Activated CD4-positive, alpha-beta T cell treated with anti-CD3 and anti-CD28 coated beads for 48 hours (primary cell): ENCODE data around the gene ACER3.
A peak's percentile ranks its signal among the peaks of the same experiment; 100 is the strongest.
"Not testable (repeated sequence)": the region's sequence is repeated elsewhere in the genome, so short reads cannot be mapped to it uniquely, and the experiment has no call there.

Experiments
- DNase-seq: peaks from one replicate; pipeline ENCODE4 v3.0.0-alpha.2; 2020

Gene ACER3

GRCh38 chr11:76860539-76861475 is at the start of gene ACER3:
TSS of gene ACER3 (plus strand) at chr11:76860918. CDS start at chr11:76860977, 59 bp downstream.
- DNase-seq, result peak; percentile 91

- no peak for DNase-seq
Measured at GRCh38 chr11:76811259-76811658, 49.5 kb upstream of the ACER3 start.

- no peak for DNase-seq
Measured at GRCh38 chr11:76814414-76814813, 46.3 kb upstream of the ACER3 start.

GRCh38 chr11:76815678-76816077 is 45.0 kb upstream of the ACER3 start:
- not testable (repeated sequence) for DNase-seq

- no peak for DNase-seq
Measured at GRCh38 chr11:76820184-76820566, 40.5 kb upstream of the ACER3 start.

GRCh38 chr11:76821396-76821795 is 39.3 kb upstream of the ACER3 start:
- not testable (repeated sequence) for DNase-seq

- DNase-seq, result no peak
Measured at GRCh38 chr11:76822406-76822805, 38.3 kb upstream of the ACER3 start.

- no peak for DNase-seq
Measured at GRCh38 chr11:76823481-76824028, 37.2 kb upstream of the ACER3 start.

- no peak for DNase-seq
Measured at GRCh38 chr11:76824083-76824939, 36.4 kb upstream of the ACER3 start.

GRCh38 chr11:76824980-76825725 is 35.6 kb upstream of the ACER3 start:
- no peak for DNase-seq

- no peak for DNase-seq
Measured at GRCh38 chr11:76825726-76826396, 34.9 kb upstream of the ACER3 start.

GRCh38 chr11:76826508-76826907 is 34.2 kb upstream of the ACER3 start:
- DNase-seq, result not testable (repeated sequence)

- not testable (repeated sequence) for DNase-seq
Measured at GRCh38 chr11:76827005-76827404, 33.7 kb upstream of the ACER3 start.

GRCh38 chr11:76830639-76831327 is 29.9 kb upstream of the ACER3 start:
- DNase-seq, result no peak

GRCh38 chr11:76831686-76832310 is 28.9 kb upstream of the ACER3 start:
- DNase-seq, result no peak

GRCh38 chr11:76832361-76832760 is 28.4 kb upstream of the ACER3 start:
- no peak for DNase-seq

- no peak for DNase-seq
Measured at GRCh38 chr11:76834151-76834550, 26.6 kb upstream of the ACER3 start.

- DNase-seq, result no peak
Measured at GRCh38 chr11:76835036-76835435, 25.7 kb upstream of the ACER3 start.

GRCh38 chr11:76835928-76836612 is 24.6 kb upstream of the ACER3 start:
- no peak for DNase-seq

- DNase-seq, result no peak
Measured at GRCh38 chr11:76836613-76837291, 24.0 kb upstream of the ACER3 start.
